Naive B cell (primary cell): Measurements from ENCODE around the gene MDK. TPM values are rescaled to one million over a fixed set of nuclear protein-coding genes. Genes with fewer than 3 reads are reported as not detected.
A peak's percentile ranks its signal among the peaks of the same experiment; 100 is the strongest.

Experiments
- ATAC-seq, 2 donors: fragments of 150-1000 bp; cut with Tn5 transposase; 2 replicates each; pipeline ENCODE4 v1.10.0; 2021; ENCODE audit warnings: low read depth in 2 of 2, mild to moderate bottlenecking in 2 of 2, moderate library complexity in 2 of 2
- DNase-seq: peaks from one replicate; pipeline ENCODE4 v3.0.0; 2022
- H3K27ac Mint-ChIP-seq, 6 donors: one replicate each; pipeline ENCODE4 v1.8.0; 2020 to 2022; ENCODE audit warnings: mild to moderate bottlenecking in 6 of 6, mixed read lengths in 6 of 6, moderate library complexity in 5 of 6, inconsistent platforms in 2 of 6
- H3K27me3 Mint-ChIP-seq, 3 donors: one replicate each; pipeline ENCODE4 v1.8.0; 2021 to 2022; ENCODE audit warnings: mixed read lengths in 3 of 3, mild to moderate bottlenecking in 1 of 3
- H3K36me3 Mint-ChIP-seq, 2 donors: one replicate each; pipeline ENCODE4 v1.8.0; 2020 to 2022; ENCODE audit warnings: mixed read lengths in 2 of 2, inconsistent platforms in 1 of 2, mild to moderate bottlenecking in 1 of 2
- H3K4me1 Mint-ChIP-seq, 3 donors: one replicate each; pipeline ENCODE4 v1.8.0; 2020 to 2022; ENCODE audit warnings: mixed read lengths in 3 of 3, inconsistent platforms in 1 of 3, mild to moderate bottlenecking in 1 of 3, moderate library complexity in 1 of 3
- H3K4me3 Mint-ChIP-seq, 8 donors: one replicate each; pipeline ENCODE4 v1.8.0; 2020 to 2022; ENCODE audit warnings: mild to moderate bottlenecking in 8 of 8, mixed read lengths in 8 of 8, moderate library complexity in 8 of 8, inconsistent platforms in 2 of 8
- H3K9me3 Mint-ChIP-seq, 7 donors: one replicate each; pipeline ENCODE4 v1.8.0; 2020 to 2022; ENCODE audit warnings: mixed read lengths in 7 of 7, mild to moderate bottlenecking in 5 of 7, inconsistent platforms in 2 of 7, moderate library complexity in 1 of 7
- polyA plus RNA-seq, 6 donors: library from polyadenylated mRNA; unstranded; fragments of 300-500 nt; fragmentation: Illumina TruSeq; gene quantifications; one replicate each; pipeline ENCODE4 v1.2.3, GENCODE V29; 2021; ENCODE audit warnings: low read depth in 6 of 6

The MDK gene
- polyA plus RNA-seq, 6 donors from 2014 or later: 0.52 to 1.8 (median 1.5) TPM; not detected in 1

- DNase-seq (no peak), ATAC-seq (no peak)
- H3K9me3 Mint-ChIP-seq: peaks cover 0 to 3% (median 0%) of the 10 kb centered on the region in 7 donors
- H3K4me3 Mint-ChIP-seq: peak overlapping the region in 3 of 8 donors; percentile 33 to 70 (median 50)
- peaks cover 0 to 14% of the 10 kb centered on the region in 2 donors for H3K36me3 Mint-ChIP-seq
- H3K4me1 Mint-ChIP-seq: peaks cover 6 to 10% (median 8%) of the 10 kb centered on the region in 3 donors
- H3K27ac Mint-ChIP-seq: no peak overlapping the region
- H3K27me3 Mint-ChIP-seq: peaks cover 29 to 66% (median 46%) of the 10 kb centered on the region in 3 donors
These were observed 2.7 kb downstream of the MDK start for GRCh38 chr11:46383974-46384701.

GRCh38 chr11:46385169-46386004 lies 3.9 kb downstream of the MDK start:
- Mint-ChIP-seq H3K9me3 (peaks cover 0 to 3% (median 0%) of the 10 kb centered on the region in 7 donors), H3K36me3 (peaks cover 0 to 14% of the 10 kb centered on the region in 2 donors), H3K4me1 (peaks cover 7 to 18% (median 12%) of the 10 kb centered on the region in 3 donors), H3K4me3 (peak overlapping the region in 2 of 8 donors; percentile 21 to 32), H3K27ac (no peak overlapping the region), H3K27me3 (peaks cover 32 to 78% (median 57%) of the 10 kb centered on the region in 3 donors)
- DNase-seq (no peak), ATAC-seq (no peak)

GRCh38 chr11:46386005-46386578 lies 4.6 kb downstream of the MDK start:
- Mint-ChIP-seq H3K9me3 (peaks cover 0 to 3% (median 0%) of the 10 kb centered on the region in 7 donors), H3K27ac (peak overlapping the region in 1 of 6 donors; percentile 9), H3K27me3 (peaks cover 32 to 84% (median 61%) of the 10 kb centered on the region in 3 donors), H3K36me3 (peaks cover 0 to 14% of the 10 kb centered on the region in 2 donors), H3K4me1 (peaks cover 9 to 18% (median 11%) of the 10 kb centered on the region in 3 donors), H3K4me3 (no peak overlapping the region)
- DNase-seq (no peak), ATAC-seq (no peak)

- Mint-ChIP-seq H3K27me3 (peaks cover 32 to 84% (median 61%) of the 10 kb centered on the region in 3 donors), H3K4me3 (peak overlapping the region in 1 of 8 donors; percentile 30), H3K36me3 (peaks cover 0 to 14% of the 10 kb centered on the region in 2 donors), H3K9me3 (peaks cover 0 to 3% (median 0%) of the 10 kb centered on the region in 7 donors), H3K4me1 (peaks cover 9 to 18% (median 11%) of the 10 kb centered on the region in 3 donors), H3K27ac (peak overlapping the region in 1 of 6 donors; percentile 9)
- DNase-seq (no peak), ATAC-seq (no peak)
These were observed 5.2 kb downstream of the MDK start for GRCh38 chr11:46386674-46387073.

GRCh38 chr11:46387456-46387855 lies 6.0 kb downstream of the MDK start:
- DNase-seq (no peak), ATAC-seq (no peak)
- peaks cover 4 to 12% (median 8%) of the 10 kb centered on the region in 3 donors for H3K4me1 Mint-ChIP-seq
- peaks cover 0 to 3% (median 0%) of the 10 kb centered on the region in 7 donors for H3K9me3 Mint-ChIP-seq
- H3K27me3 Mint-ChIP-seq: peaks cover 32 to 78% (median 62%) of the 10 kb centered on the region in 3 donors
- H3K4me3 Mint-ChIP-seq: no peak overlapping the region
- peak overlapping the region in 1 of 6 donors; percentile 76 for H3K27ac Mint-ChIP-seq
- peaks cover 0 to 14% of the 10 kb centered on the region in 2 donors for H3K36me3 Mint-ChIP-seq

- Mint-ChIP-seq H3K27ac (peak overlapping the region in 1 of 6 donors; percentile 91), H3K4me3 (peak overlapping the region in 1 of 8 donors; percentile 16)
- no peak for ATAC-seq
These were observed 6.6 kb downstream of the MDK start for GRCh38 chr11:46387919-46388618.

GRCh38 chr11:46388619-46389449 lies 7.4 kb downstream of the MDK start:
- Mint-ChIP-seq H3K27ac (no peak overlapping the region), H3K27me3 (peaks cover 40 to 85% (median 70%) of the 10 kb centered on the region in 3 donors), H3K36me3 (peaks cover 0 to 14% of the 10 kb centered on the region in 2 donors), H3K4me3 (peak overlapping the region in 4 of 8 donors; percentile 16 to 63 (median 50)), H3K9me3 (peaks cover 0 to 3% (median 0%) of the 10 kb centered on the region in 7 donors), H3K4me1 (peaks cover 8 to 22% (median 17%) of the 10 kb centered on the region in 3 donors)
- DNase-seq (no peak), ATAC-seq (no peak)

More at GRCh38 chr11:46387919-46388618, 6.6 kb downstream of the MDK start:
- Mint-ChIP-seq H3K4me1 (peaks cover 8 to 18% (median 13%) of the 10 kb centered on the region in 3 donors), H3K9me3 (peaks cover 0 to 3% (median 0%) of the 10 kb centered on the region in 7 donors), H3K36me3 (peaks cover 0 to 14% of the 10 kb centered on the region in 2 donors), H3K27me3 (peaks cover 38 to 84% (median 68%) of the 10 kb centered on the region in 3 donors)
- DNase-seq: no peak

- Mint-ChIP-seq H3K4me3 (peak overlapping the region in 6 of 8 donors; percentile 23 to 66 (median 48)), H3K36me3 (peaks cover 0 to 14% of the 10 kb centered on the region in 2 donors), H3K4me1 (peaks cover 8 to 22% (median 17%) of the 10 kb centered on the region in 3 donors), H3K27me3 (peaks cover 43 to 76% (median 69%) of the 10 kb centered on the region in 3 donors), H3K9me3 (peaks cover 0 to 3% (median 0%) of the 10 kb centered on the region in 7 donors), H3K27ac (peak overlapping the region in 1 of 6 donors; percentile 26)
- DNase-seq (no peak), ATAC-seq (peak; percentile 35 to 36)
These were observed 8.2 kb downstream of the MDK start for GRCh38 chr11:46389450-46390330.

GRCh38 chr11:46390331-46391171 lies 9.1 kb downstream of the MDK start:
- H3K27ac Mint-ChIP-seq: peak overlapping the region in 1 of 6 donors; percentile 71

GRCh38 chr11:46391186-46391577 lies 9.7 kb downstream of the MDK start:
- ATAC-seq: no peak
- no peak overlapping the region for H3K27ac Mint-ChIP-seq
- H3K9me3 Mint-ChIP-seq: peaks cover 0 to 2% (median 0%) of the 10 kb centered on the region in 7 donors
- peak overlapping the region in 1 of 8 donors; percentile 63 for H3K4me3 Mint-ChIP-seq
- peaks cover 38 to 61% (median 54%) of the 10 kb centered on the region in 3 donors for H3K27me3 Mint-ChIP-seq
- H3K4me1 Mint-ChIP-seq: peaks cover 8 to 22% (median 17%) of the 10 kb centered on the region in 3 donors
- DNase-seq: no peak
- peaks cover 0 to 9% of the 10 kb centered on the region in 2 donors for H3K36me3 Mint-ChIP-seq

More at GRCh38 chr11:46390331-46391171, 9.1 kb downstream of the MDK start:
- Mint-ChIP-seq H3K4me3 (peak overlapping the region in 5 of 8 donors; percentile 24 to 63 (median 56)), H3K4me1 (peaks cover 8 to 22% (median 17%) of the 10 kb centered on the region in 3 donors), H3K36me3 (peaks cover 0 to 14% of the 10 kb centered on the region in 2 donors), H3K9me3 (peaks cover 0 to 3% (median 0%) of the 10 kb centered on the region in 7 donors), H3K27me3 (peaks cover 43 to 68% (median 60%) of the 10 kb centered on the region in 3 donors)
- ATAC-seq (no peak), DNase-seq (no peak)
